ENCODE measurements around the gene FCHSD2.

GRCh38 chr11:73095613-73096012 lies 46.5 kb downstream of the FCHSD2 start:
- TF ChIP-seq REST (IDR thresholded peaks at IDR 0.05) (no peak), YY1 (IDR thresholded peaks at IDR 0.05) (no peak), ZBTB33 (IDR thresholded peaks at IDR 0.05) (no peak), RAD21 (IDR thresholded peaks at IDR 0.05) (no peak), FOXA2 (IDR thresholded peaks at IDR 0.05) (no peak), EGR1 (IDR thresholded peaks at IDR 0.05; ENCODE audit: low read depth in 2 of 2) (no peak)
- TF ChIP-seq, protein P1, sequence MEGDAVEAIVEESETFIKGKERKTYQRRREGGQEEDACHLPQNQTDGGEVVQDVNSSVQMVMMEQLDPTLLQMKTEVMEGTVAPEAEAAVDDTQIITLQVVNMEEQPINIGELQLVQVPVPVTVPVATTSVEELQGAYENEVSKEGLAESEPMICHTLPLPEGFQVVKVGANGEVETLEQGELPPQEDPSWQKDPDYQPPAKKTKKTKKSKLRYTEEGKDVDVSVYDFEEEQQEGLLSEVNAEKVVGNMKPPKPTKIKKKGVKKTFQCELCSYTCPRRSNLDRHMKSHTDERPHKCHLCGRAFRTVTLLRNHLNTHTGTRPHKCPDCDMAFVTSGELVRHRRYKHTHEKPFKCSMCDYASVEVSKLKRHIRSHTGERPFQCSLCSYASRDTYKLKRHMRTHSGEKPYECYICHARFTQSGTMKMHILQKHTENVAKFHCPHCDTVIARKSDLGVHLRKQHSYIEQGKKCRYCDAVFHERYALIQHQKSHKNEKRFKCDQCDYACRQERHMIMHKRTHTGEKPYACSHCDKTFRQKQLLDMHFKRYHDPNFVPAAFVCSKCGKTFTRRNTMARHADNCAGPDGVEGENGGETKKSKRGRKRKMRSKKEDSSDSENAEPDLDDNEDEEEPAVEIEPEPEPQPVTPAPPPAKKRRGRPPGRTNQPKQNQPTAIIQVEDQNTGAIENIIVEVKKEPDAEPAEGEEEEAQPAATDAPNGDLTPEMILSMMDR (IDR thresholded peaks at IDR 0.05; ENCODE audit: low read depth, low read length, missing input control) = no peak
- TF ChIP-seq, protein P2, sequence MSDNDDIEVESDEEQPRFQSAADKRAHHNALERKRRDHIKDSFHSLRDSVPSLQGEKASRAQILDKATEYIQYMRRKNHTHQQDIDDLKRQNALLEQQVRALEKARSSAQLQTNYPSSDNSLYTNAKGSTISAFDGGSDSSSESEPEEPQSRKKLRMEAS (IDR thresholded peaks at IDR 0.05) = no peak

Data from liver (tissue), 3 donors.